Measurements from ENCODE around the gene DUSP5. TPM values are rescaled to one million over a fixed set of nuclear protein-coding genes. Genes with fewer than 3 reads are reported as not detected.

The DUSP5 gene
- total RNA-seq, 1 donor from 2014 or later = 0.34 TPM

DNA sequence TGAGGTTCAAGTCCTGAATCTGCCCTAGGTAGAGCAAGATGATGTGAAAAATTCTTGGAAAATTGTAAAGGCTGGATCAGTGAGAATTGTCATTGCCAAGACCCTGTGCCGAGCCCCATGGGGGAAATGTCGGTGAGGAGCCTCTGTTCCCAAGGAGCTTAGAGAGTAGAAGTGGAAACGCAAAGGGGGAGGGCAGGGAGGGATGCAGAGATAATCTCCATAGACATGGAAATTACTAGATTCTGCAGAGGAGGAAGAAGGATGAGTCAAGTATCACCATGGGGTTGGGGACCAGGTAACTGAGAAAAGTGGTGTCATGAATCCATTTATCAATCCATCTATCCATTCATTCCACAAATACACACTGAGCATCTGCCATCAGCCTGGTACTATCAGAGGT is 26.0 kb downstream of the DUSP5 start:
- H3K4me2 ChIP-seq = no peak overlapping the region
- Mint-ChIP-seq H3K27me3 (ENCODE audit: insufficient read depth, low read depth) (peaks cover 5% of the 10 kb centered on the region), H3K4me1 (peaks cover 2% of the 10 kb centered on the region), H3K9me3 (no peaks in the 10 kb centered on the region), H3K27ac (no peak overlapping the region), H3K4me3 (no peak overlapping the region), H3K36me3 (no peaks in the 10 kb centered on the region)
- H3K9ac ChIP-seq = no peak overlapping the region
- no peaks in the 10 kb centered on the region for H4K20me1 ChIP-seq (ENCODE audit: low read depth)
- H3K79me2 ChIP-seq (ENCODE audit: low read depth) = no peaks in the 10 kb centered on the region
- H3K4me3 ChIP-seq = no peak overlapping the region
- no peaks in the 10 kb centered on the region for H3K9me3 ChIP-seq (ENCODE audit: low read depth)
- H3K27ac ChIP-seq = no peak overlapping the region
- H3K4me1 ChIP-seq = no peaks in the 10 kb centered on the region
- no peak overlapping the region for H2AFZ ChIP-seq (replicated peaks)
- H3F3A ChIP-seq (ENCODE audit: low read depth) = no peaks in the 10 kb centered on the region
- H3K36me3 ChIP-seq = no peaks in the 10 kb centered on the region
- TF ChIP-seq EZH2phosphoT487 (IDR thresholded peaks at IDR 0.05) = no peak
- no peak for TF ChIP-seq EZH2 (IDR thresholded peaks at IDR 0.05)
- TF ChIP-seq, protein P1, sequence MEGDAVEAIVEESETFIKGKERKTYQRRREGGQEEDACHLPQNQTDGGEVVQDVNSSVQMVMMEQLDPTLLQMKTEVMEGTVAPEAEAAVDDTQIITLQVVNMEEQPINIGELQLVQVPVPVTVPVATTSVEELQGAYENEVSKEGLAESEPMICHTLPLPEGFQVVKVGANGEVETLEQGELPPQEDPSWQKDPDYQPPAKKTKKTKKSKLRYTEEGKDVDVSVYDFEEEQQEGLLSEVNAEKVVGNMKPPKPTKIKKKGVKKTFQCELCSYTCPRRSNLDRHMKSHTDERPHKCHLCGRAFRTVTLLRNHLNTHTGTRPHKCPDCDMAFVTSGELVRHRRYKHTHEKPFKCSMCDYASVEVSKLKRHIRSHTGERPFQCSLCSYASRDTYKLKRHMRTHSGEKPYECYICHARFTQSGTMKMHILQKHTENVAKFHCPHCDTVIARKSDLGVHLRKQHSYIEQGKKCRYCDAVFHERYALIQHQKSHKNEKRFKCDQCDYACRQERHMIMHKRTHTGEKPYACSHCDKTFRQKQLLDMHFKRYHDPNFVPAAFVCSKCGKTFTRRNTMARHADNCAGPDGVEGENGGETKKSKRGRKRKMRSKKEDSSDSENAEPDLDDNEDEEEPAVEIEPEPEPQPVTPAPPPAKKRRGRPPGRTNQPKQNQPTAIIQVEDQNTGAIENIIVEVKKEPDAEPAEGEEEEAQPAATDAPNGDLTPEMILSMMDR (IDR thresholded peaks at IDR 0.05) = no peak
- no peaks in the 10 kb centered on the region for H3K27me3 ChIP-seq
- no peak for DNase-seq (ENCODE audit: low spot score)

DNA sequence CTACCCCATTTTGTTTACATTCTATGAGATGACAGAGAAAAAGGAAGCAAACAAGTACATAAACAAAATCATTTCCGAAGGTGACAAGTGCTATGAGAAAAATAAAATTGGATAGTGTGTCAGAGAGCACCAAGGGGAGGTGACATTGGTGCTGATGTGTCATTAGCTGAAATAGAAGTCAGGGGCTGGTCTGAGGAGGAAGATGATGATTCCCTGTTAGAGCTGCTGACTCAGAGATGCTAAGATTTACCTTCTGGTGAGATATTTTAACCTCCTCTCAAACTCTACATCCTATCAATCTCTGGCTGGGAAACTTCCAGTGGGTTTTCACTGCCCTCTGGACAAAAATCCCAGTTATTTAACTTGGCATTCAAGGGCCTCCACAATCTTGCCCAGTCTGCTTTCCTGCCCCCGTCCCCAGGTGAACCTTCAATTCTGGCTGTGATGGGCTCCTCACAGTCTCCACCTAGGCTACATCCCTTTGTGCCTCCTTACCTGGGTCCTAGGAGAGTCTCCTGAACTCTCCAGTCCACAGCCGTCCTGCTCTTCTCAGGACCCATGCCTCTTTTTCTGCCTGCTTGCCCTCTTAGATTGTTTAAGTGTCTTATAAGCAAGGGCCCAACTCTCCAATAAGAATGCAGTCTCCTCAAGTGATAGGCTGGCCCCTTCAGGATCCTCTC is 26.6 kb downstream of the DUSP5 start:
- H3K27ac ChIP-seq = no peak overlapping the region
- no peak for TF ChIP-seq EZH2phosphoT487 (IDR thresholded peaks at IDR 0.05)
- H3F3A ChIP-seq (ENCODE audit: low read depth) = no peaks in the 10 kb centered on the region
- DNase-seq (ENCODE audit: low spot score) = no peak
- H3K27ac Mint-ChIP-seq = no peak overlapping the region
- no peak overlapping the region for H3K4me2 ChIP-seq
- H3K4me3 ChIP-seq = no peak overlapping the region
- H4K20me1 ChIP-seq (ENCODE audit: low read depth) = no peaks in the 10 kb centered on the region
- no peaks in the 10 kb centered on the region for H3K36me3 ChIP-seq
- no peaks in the 10 kb centered on the region for H3K9me3 ChIP-seq (ENCODE audit: low read depth)
- H3K9me3 Mint-ChIP-seq = no peaks in the 10 kb centered on the region
- H3K27me3 ChIP-seq = no peaks in the 10 kb centered on the region
- H3K27me3 Mint-ChIP-seq (ENCODE audit: insufficient read depth, low read depth) = peaks cover 5% of the 10 kb centered on the region
- H3K4me1 Mint-ChIP-seq = peaks cover 4% of the 10 kb centered on the region
- no peak overlapping the region for H3K9ac ChIP-seq
- H2AFZ ChIP-seq (replicated peaks) = no peak overlapping the region
- no peak overlapping the region for H3K4me3 Mint-ChIP-seq
- no peaks in the 10 kb centered on the region for H3K79me2 ChIP-seq (ENCODE audit: low read depth)
- no peaks in the 10 kb centered on the region for H3K36me3 Mint-ChIP-seq
- H3K4me1 ChIP-seq = no peaks in the 10 kb centered on the region

DNA sequence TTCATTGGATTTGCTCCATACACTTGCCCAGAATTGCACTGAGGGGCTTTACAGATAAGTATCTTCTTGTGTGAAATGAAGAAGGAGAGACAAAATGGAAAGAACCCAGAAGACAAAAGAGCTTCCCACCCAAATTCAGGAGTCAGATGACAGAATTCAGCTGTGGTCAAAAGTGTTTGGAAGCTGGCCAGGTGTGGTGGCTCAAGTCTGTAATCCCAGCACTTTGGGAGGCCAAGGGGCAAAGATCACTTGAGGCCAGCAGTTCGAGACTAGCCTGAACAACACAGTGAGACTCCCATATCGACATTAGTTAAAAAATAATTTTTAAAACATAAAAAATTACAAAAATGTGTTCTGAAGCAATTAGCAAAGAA is 27.1 kb downstream of the DUSP5 start:
- Histone ChIP-seq H3K36me3 (no peaks in the 10 kb centered on the region), H3K79me2 (ENCODE audit: low read depth) (no peaks in the 10 kb centered on the region), H3K4me1 (peaks cover 3% of the 10 kb centered on the region), H3F3A (ENCODE audit: low read depth) (peaks cover 3% of the 10 kb centered on the region), H3K9me3 (ENCODE audit: low read depth) (no peaks in the 10 kb centered on the region), H2AFZ (replicated peaks) (no peak overlapping the region), H4K20me1 (ENCODE audit: low read depth) (no peaks in the 10 kb centered on the region), H3K4me2 (no peak overlapping the region), H3K27ac (no peak overlapping the region), H3K27me3 (no peaks in the 10 kb centered on the region), H3K9ac (no peak overlapping the region), H3K4me3 (no peak overlapping the region)
- no peaks in the 10 kb centered on the region for H3K36me3 Mint-ChIP-seq
- peaks cover 5% of the 10 kb centered on the region for H3K27me3 Mint-ChIP-seq (ENCODE audit: insufficient read depth, low read depth)
- H3K4me3 Mint-ChIP-seq = no peak overlapping the region
- H3K4me1 Mint-ChIP-seq = peaks cover 7% of the 10 kb centered on the region
- TF ChIP-seq EZH2phosphoT487 (IDR thresholded peaks at IDR 0.05) (no peak), EZH2 (IDR thresholded peaks at IDR 0.05) (no peak)
- TF ChIP-seq, protein P1 (IDR thresholded peaks at IDR 0.05) = no peak
- H3K27ac Mint-ChIP-seq = no peak overlapping the region
- DNase-seq (ENCODE audit: low spot score) = no peak
- no peaks in the 10 kb centered on the region for H3K9me3 Mint-ChIP-seq

Measured in neural progenitor cell (in vitro differentiated cells).